PFSK-1 (cell line): ENCODE measurements around the gene VIP.

ENCODE experiments used
- FOXP2 ChIP-seq: optimal IDR thresholded peaks from 2 replicates; pipeline ENCODE3; 2011; ENCODE audit warnings: borderline replicate concordance, control low read depth, inconsistent platforms; ENCODE audit not compliant: insufficient read depth; ENCODE audit errors: extremely low read length, extremely low read depth
- POLR2AphosphoS5 ChIP-seq: IDR thresholded peaks from 2 replicates; pipeline ENCODE4 v1.6.1; 2012; ENCODE audit warnings: low read depth, mild to moderate bottlenecking, control low read depth, low read length, moderate library complexity
- SIN3A ChIP-seq: IDR thresholded peaks from 2 replicates; pipeline ENCODE4 v1.6.1; 2012; ENCODE audit warnings: mild to moderate bottlenecking, low read length, moderate library complexity, borderline replicate concordance; ENCODE audit not compliant: insufficient read depth
- TAF1 ChIP-seq: IDR thresholded peaks from 2 replicates; pipeline ENCODE4 v1.6.1; 2012; ENCODE audit warnings: low read length, control low read depth, borderline replicate concordance; ENCODE audit not compliant: insufficient read depth
- TF ChIP-seq, protein P1 (sequence below), 2 experiments: IDR thresholded peaks; 2 replicates each; pipeline versions ENCODE4 v1.6.1 to v1.8.0; 2011 to 2012; ENCODE audit warnings: low read depth in 2 of 2, low read length in 2 of 2, control low read depth in 1 of 2, inconsistent platforms in 1 of 2, mild to moderate bottlenecking in 1 of 2, moderate library complexity in 1 of 2; ENCODE audit not compliant: insufficient read depth in 1 of 2

Gene VIP

GRCh38 chr6:152720974-152721373 lies 29.6 kb upstream of the VIP start:
- TF ChIP-seq TAF1 (no peak), SIN3A (no peak), FOXP2 (no peak), POLR2AphosphoS5 (no peak)
- TF ChIP-seq, protein P1, sequence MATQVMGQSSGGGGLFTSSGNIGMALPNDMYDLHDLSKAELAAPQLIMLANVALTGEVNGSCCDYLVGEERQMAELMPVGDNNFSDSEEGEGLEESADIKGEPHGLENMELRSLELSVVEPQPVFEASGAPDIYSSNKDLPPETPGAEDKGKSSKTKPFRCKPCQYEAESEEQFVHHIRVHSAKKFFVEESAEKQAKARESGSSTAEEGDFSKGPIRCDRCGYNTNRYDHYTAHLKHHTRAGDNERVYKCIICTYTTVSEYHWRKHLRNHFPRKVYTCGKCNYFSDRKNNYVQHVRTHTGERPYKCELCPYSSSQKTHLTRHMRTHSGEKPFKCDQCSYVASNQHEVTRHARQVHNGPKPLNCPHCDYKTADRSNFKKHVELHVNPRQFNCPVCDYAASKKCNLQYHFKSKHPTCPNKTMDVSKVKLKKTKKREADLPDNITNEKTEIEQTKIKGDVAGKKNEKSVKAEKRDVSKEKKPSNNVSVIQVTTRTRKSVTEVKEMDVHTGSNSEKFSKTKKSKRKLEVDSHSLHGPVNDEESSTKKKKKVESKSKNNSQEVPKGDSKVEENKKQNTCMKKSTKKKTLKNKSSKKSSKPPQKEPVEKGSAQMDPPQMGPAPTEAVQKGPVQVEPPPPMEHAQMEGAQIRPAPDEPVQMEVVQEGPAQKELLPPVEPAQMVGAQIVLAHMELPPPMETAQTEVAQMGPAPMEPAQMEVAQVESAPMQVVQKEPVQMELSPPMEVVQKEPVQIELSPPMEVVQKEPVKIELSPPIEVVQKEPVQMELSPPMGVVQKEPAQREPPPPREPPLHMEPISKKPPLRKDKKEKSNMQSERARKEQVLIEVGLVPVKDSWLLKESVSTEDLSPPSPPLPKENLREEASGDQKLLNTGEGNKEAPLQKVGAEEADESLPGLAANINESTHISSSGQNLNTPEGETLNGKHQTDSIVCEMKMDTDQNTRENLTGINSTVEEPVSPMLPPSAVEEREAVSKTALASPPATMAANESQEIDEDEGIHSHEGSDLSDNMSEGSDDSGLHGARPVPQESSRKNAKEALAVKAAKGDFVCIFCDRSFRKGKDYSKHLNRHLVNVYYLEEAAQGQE (IDR thresholded peaks at IDR 0.05; ENCODE audit: insufficient read depth in 1 of 2, low read depth in 2 of 2, low read length in 2 of 2), result no peak

- TF ChIP-seq TAF1, result no peak
- no peak for TF ChIP-seq POLR2AphosphoS5
- TF ChIP-seq, protein P1 (IDR thresholded peaks at IDR 0.05; ENCODE audit: insufficient read depth in 1 of 2, low read depth in 2 of 2, low read length in 2 of 2), result no peak
- TF ChIP-seq FOXP2, result no peak
- TF ChIP-seq SIN3A, result no peak
Observed at GRCh38 chr6:152721956-152722355, 28.6 kb upstream of the VIP start.

DNA sequence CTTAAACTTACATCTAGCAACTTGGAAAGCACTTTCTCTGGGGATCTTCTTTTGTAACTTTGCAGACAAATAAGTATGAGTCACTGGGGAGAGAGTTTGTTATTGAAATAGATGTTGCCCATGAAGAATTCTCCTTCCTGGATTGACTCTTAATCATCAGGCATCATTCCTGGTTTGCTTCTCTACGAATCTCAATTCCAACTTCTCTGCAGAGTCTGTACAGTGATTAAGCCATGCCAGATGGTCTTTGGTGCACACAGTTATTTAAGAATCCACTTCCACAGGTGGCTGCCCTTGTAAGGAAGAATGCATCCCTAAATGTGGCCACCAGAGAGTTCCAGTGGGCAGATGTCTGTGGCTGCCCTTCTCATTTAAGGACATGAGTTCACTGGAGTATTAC lies 27.2 kb upstream of the VIP start:
- no peak for TF ChIP-seq POLR2AphosphoS5
- no peak for TF ChIP-seq SIN3A
- TF ChIP-seq FOXP2, result no peak
- TF ChIP-seq TAF1, result no peak
- TF ChIP-seq, protein P1 (IDR thresholded peaks at IDR 0.05; ENCODE audit: insufficient read depth in 1 of 2, low read depth in 2 of 2, low read length in 2 of 2), result no peak

DNA sequence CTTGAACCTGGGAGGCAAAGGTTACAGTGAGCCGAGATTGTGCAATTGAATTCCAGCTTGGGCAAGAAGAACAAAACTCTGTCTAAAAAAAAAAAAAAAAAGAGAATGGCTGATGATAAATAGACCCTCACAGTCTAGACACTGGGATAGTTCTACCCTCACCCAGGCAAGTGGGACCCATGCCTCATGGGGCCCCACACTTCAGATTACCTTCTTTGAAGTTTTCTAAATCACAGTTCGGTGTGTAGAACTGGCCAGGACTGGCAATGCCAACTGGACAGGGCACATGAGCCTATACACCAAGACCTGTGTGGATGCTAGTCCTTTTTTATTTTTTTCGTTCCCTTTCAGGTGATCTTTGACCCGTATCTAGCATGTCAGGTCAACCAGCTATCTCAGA lies 24.3 kb upstream of the VIP start:
- TF ChIP-seq, protein P1 (IDR thresholded peaks at IDR 0.05; ENCODE audit: insufficient read depth in 1 of 2, low read depth in 2 of 2, low read length in 2 of 2), result no peak
- TF ChIP-seq TAF1 (no peak), SIN3A (no peak), POLR2AphosphoS5 (no peak), FOXP2 (no peak)

DNA sequence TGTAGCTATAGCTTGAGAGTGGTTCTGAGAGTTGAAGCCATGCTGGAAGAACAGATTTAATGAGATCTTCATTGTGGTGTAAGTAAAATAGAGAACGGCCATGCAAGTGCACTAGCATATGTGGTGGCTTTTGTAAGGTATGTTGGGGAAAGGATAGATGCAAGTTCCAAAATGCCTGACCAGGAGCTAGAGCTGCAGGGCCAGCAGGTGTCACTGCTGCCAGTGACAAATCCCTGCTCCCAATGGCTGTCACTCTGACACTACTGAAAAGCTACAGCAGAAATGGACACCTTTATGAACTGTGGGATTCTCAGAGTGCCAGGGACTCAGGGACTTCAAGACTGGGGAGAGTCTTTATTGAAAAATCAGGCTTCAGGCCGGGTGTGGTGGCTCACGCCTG lies 23.1 kb upstream of the VIP start:
- TF ChIP-seq TAF1 (no peak), POLR2AphosphoS5 (no peak), SIN3A (no peak), FOXP2 (no peak)
- TF ChIP-seq, protein P1 (IDR thresholded peaks at IDR 0.05; ENCODE audit: insufficient read depth in 1 of 2, low read depth in 2 of 2, low read length in 2 of 2), result no peak
